ENCODE results near the gene EXOC4. TPM values are rescaled to one million over a fixed set of nuclear protein-coding genes. Genes with fewer than 3 reads are reported as not detected.

Gene EXOC4
- total and polyA plus RNA-seq, 12 donors, result 7.5 to 41.7 (median 34.6) TPM

DNA sequence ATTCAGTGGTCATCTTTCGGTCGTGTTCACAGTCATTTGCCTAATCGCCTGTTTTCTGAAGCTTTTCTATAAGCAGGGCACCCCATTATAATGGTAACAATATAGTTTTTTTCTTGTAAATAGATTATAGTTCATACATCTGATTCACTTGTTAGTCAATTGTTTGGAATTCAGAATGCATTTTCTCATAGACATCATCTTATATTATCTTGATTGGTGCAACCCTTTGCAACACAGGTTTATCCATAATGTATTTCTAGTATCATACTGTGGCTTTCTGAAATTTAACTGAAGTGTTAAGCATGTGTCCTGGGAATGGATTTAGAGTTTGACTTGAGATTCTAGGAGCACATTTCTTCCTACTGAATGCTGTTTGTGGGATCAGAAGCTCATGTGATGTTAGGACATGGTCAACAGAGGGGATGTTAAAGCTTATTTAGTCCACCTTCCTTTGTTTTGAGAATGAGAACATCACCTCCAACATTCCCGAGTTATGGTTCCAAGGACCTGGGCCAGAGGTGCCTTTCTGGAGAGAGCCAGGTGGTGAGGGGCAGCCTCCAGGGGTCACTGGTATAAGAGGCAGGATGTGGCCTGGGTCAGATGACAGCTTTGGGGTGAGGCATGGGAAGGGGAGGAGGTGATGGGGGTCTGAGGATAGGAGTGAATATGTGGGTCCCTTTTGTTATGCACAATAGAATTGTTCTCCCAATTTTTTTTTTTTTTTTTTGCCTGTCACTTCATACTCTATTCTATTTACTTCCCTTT is 415.6 kb downstream of the EXOC4 start:
- Histone ChIP-seq H3K4me1 (no peaks in the 10 kb centered on the region), H3K9me3 (no peaks in the 10 kb centered on the region), H3K27me3 (no peaks in the 10 kb centered on the region), H3K36me3 (no peaks in the 10 kb centered on the region), H3K4me3 (no peak overlapping the region), H3K27ac (no peak overlapping the region)
- no peak for ATAC-seq
- DNase-seq, result no peak
- intact Hi-C loops (cut with DNase I), result no loop called here
- 97 to 98% methylated on average over 4 of the region's 4 CpGs for WGBS, 2 donors
- TF ChIP-seq, protein P1, sequence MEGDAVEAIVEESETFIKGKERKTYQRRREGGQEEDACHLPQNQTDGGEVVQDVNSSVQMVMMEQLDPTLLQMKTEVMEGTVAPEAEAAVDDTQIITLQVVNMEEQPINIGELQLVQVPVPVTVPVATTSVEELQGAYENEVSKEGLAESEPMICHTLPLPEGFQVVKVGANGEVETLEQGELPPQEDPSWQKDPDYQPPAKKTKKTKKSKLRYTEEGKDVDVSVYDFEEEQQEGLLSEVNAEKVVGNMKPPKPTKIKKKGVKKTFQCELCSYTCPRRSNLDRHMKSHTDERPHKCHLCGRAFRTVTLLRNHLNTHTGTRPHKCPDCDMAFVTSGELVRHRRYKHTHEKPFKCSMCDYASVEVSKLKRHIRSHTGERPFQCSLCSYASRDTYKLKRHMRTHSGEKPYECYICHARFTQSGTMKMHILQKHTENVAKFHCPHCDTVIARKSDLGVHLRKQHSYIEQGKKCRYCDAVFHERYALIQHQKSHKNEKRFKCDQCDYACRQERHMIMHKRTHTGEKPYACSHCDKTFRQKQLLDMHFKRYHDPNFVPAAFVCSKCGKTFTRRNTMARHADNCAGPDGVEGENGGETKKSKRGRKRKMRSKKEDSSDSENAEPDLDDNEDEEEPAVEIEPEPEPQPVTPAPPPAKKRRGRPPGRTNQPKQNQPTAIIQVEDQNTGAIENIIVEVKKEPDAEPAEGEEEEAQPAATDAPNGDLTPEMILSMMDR (IDR thresholded peaks at IDR 0.05), result no peak

DNA sequence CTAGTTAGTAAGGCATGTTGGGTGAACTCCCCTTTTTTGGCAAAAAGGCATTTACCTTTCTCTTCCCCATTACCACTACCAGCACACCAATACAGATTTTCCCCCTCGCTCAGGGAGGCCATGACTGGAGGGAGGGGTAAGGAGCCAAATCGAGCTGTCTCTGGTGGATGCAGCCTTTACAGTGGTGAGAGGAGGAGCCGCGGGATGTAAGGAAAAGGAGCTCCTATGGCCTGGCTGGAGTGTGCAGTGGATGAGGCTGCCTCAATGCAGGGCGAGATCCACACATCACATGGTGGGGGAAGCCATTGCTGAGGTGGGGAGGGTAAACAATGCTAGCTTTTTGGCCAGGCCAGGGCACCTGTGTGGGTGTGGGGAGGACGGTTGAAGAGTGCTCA is 416.2 kb downstream of the EXOC4 start:
- WGBS, 2 donors, result 92 to 97% methylated on average over 6 of the region's 6 CpGs
- Histone ChIP-seq H3K9me3 (no peaks in the 10 kb centered on the region), H3K27me3 (no peaks in the 10 kb centered on the region), H3K36me3 (no peaks in the 10 kb centered on the region), H3K4me1 (no peaks in the 10 kb centered on the region), H3K27ac (no peak overlapping the region), H3K4me3 (no peak overlapping the region)
- TF ChIP-seq, protein P1 (IDR thresholded peaks at IDR 0.05), result no peak
- ATAC-seq, result no peak
- intact Hi-C loops (cut with DNase I), result no loop called here
- no peak for DNase-seq

DNA sequence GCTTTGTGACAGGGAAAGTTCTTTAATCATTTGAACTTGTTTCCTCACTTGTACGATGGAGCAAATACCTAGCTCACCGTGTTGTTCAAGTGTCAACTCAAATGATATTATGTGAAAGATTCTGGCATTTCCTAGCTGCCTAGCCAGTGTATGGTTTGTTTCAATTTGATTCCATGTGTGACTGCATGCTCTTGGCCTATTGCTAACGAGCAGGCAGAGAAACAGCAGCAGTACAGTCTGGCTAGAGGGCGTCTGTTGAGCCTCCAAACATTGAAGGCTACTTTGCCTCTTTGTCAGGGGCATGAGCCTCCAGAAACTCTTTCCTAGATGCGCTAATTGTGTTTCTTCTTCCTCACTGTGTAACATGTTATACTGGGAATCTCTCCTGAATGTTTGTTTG is 417.4 kb downstream of the EXOC4 start:
- Histone ChIP-seq H3K27me3 (no peaks in the 10 kb centered on the region), H3K36me3 (no peaks in the 10 kb centered on the region), H3K27ac (no peak overlapping the region), H3K4me1 (no peaks in the 10 kb centered on the region), H3K9me3 (no peaks in the 10 kb centered on the region), H3K4me3 (no peak overlapping the region)
- TF ChIP-seq, protein P1 (IDR thresholded peaks at IDR 0.05), result no peak
- 76 to 82% methylated on average over 5 of the region's 5 CpGs for WGBS, 2 donors
- DNase-seq (no peak), ATAC-seq (no peak)
- intact Hi-C loops (cut with DNase I), result no loop called here

DNA sequence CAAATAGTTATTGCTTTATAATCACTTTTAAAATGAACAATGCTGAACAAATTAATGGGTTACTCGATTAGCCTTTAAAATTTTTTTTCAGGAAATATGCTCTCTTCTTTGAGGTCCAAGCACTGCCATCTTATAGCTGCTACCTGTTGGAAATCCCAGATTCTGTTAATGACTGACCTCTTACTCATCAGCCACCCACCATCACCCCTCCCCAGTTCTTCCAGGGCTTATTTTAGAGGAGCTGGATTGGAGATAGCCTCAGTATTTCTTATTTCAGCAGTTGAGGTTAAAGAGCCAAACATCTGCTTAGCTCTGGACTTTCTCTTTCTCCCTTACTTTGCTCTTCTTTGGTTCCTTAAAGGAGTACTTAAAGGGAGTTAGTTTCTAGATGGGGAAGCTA is 420.0 kb downstream of the EXOC4 start:
- 95 to 100% methylated on average over 1 of the region's 1 CpG for WGBS, 2 donors
- TF ChIP-seq, protein P1 (IDR thresholded peaks at IDR 0.05), result no peak

More for the DNA sequence above, 420.0 kb downstream of the EXOC4 start:
- H3K9me3 ChIP-seq, result no peaks in the 10 kb centered on the region
- no peaks in the 10 kb centered on the region for H3K4me1 ChIP-seq
- intact Hi-C loops (cut with DNase I), result no loop called here
- no peak overlapping the region for H3K4me3 ChIP-seq
- no peak for ATAC-seq
- no peaks in the 10 kb centered on the region for H3K27me3 ChIP-seq
- no peak for DNase-seq
- H3K36me3 ChIP-seq, result no peaks in the 10 kb centered on the region
- H3K27ac ChIP-seq, result no peak overlapping the region

All from heart right ventricle (tissue), 16 donors.